Epithelial cell of esophagus (primary cell): Measurements from ENCODE around the gene SMARCD1.

ENCODE experiments used
- DNase-seq: peaks from one replicate; pipeline ENCODE4 v3.0.0; 2010; ENCODE audit warnings: low read depth
- H3K4me3 ChIP-seq: 2 replicates; pipeline ENCODE4 v1.5.1; 2011; ENCODE audit warnings: mild to moderate bottlenecking, low read length, control low read depth
- TF ChIP-seq, protein P1 (sequence below): IDR thresholded peaks from 2 replicates; pipeline ENCODE4 v1.5.1; 2011; ENCODE audit warnings: low read depth, mild to moderate bottlenecking, low read length, control low read depth, inconsistent platforms; ENCODE audit not compliant: insufficient read depth; ENCODE audit errors: missing control alignments

The SMARCD1 gene

DNA sequence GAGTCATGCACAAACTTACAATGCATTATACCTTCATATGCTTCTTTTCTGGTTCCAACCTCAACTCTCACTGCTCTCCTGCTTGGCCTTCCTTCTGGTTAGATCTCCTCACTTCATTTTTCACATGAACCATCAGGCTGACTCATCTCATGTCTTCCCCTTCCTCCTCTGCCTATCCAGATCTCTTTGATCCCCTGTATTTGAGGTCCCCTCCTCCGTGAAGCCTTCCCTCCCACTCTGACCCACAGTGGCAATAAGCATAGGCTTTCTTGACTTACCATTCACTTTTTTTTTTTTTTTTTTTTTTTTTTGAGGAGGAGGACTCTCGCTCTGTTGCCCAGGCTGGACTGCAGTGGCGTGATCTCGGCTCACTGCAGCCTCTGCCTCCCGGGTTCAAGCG is 42.4 kb upstream of the SMARCD1 start:
- no peak for DNase-seq
- H3K4me3 ChIP-seq = no peak overlapping the region
- TF ChIP-seq, protein P1, sequence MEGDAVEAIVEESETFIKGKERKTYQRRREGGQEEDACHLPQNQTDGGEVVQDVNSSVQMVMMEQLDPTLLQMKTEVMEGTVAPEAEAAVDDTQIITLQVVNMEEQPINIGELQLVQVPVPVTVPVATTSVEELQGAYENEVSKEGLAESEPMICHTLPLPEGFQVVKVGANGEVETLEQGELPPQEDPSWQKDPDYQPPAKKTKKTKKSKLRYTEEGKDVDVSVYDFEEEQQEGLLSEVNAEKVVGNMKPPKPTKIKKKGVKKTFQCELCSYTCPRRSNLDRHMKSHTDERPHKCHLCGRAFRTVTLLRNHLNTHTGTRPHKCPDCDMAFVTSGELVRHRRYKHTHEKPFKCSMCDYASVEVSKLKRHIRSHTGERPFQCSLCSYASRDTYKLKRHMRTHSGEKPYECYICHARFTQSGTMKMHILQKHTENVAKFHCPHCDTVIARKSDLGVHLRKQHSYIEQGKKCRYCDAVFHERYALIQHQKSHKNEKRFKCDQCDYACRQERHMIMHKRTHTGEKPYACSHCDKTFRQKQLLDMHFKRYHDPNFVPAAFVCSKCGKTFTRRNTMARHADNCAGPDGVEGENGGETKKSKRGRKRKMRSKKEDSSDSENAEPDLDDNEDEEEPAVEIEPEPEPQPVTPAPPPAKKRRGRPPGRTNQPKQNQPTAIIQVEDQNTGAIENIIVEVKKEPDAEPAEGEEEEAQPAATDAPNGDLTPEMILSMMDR = no peak

DNA sequence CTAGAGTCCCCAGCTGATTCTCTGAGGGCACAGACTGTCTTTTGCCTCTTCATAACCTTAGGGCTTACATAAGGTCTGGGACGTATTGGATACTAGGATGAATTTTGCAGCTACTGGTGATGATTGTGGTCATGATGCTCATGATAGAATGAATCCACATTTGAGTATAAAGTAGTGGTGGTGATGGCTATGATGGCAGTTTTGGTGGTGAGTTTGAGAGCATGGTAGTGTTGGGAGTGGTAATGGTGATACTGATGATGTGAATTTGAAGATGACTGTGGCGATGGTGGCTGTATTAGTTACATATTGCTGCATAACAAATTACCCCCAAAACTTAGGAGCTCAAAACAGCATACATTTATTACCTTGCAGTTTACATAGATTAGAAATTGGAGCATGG is 41.8 kb upstream of the SMARCD1 start:
- no peak overlapping the region for H3K4me3 ChIP-seq
- DNase-seq = no peak
- TF ChIP-seq, protein P1 = no peak

DNA sequence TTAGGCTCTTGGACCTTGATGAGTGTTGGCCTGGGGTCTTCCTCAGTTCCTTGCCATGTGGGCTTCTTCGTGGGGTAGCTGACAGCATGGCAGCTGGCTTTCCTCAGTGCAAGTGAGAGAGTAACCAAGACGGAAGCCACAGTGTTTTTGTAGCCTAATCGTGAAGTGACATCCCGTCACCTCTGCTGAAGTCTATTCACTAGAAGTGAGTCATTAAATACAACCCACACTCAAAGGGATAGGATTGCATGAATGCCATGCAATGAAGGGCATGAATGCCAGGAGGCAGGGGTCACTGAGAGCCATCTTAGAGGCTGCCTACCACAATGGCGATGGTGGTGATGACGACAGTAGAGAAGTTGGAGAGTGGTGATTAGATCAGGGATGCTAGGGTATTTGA is 41.3 kb upstream of the SMARCD1 start:
- DNase-seq = no peak

DNA sequence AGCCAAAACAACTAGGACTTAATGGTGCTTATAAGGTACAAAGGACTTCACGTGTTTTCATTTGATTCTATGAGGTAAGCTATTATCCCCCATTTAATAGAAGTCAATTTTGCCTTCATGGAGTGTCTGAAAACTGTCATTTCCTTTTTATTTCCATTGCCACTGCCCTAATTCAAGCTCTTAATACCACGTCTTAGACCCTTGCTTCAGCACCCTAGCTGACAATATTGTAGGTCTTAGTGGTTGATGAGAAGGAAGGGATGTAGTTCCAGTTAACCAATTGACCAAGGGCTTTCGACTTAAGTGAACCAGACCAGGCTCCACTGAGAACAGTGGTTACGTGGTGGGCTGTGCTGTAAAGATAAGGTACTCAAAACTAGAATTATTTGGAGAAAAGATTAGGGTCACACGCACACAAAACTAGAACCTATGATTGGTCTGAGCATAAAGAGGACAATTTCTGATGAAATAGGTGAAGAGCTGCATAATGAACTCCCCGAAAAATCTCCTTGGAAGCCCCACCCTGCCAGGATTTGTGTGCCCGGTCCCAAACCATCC is 37.4 kb upstream of the SMARCD1 start:
- TF ChIP-seq, protein P1 = no peak
- DNase-seq = no peak
- no peak overlapping the region for H3K4me3 ChIP-seq

More for the DNA sequence above, 41.3 kb upstream of the SMARCD1 start:
- TF ChIP-seq, protein P1 = no peak
- no peak overlapping the region for H3K4me3 ChIP-seq

DNA sequence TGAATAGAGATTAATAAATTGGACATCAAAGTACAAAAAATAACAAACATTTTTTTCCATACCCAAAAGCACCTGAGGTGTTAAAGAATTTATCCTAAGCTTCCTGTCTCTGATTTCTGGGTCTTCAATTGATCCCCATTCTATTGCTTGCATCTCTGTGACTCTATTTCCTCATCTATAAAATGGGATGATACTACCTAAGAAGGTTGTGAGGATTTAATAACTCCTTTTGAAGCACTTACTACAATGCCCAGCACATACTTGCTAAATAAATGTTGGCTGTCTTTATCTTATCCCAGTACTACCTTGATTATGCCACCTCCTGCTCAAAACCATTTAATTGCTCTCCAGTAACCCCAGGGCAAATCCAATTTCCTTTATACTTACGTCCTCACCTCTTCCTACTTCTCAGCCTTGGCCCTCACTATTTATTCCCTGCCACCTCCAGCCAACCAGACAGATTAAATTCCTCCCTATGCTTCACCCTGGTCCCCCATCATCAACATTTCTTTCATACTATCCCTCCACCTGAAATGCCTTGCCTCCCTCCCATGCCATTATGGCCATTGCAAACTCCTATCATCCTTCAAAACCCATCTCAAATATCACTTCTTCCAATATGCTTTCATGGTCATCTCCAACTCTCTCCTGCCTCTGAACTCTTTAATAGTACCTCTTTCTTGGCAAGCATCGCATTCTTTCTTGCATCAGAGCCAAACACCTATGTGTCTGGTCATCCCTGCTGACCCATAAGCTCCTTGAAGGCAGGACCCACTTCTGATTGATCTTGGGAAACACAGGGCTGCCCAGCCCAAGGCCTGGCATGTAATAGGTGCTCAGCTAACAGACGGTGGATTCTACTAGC is 35.7 kb upstream of the SMARCD1 start:
- H3K4me3 ChIP-seq = no peak overlapping the region
- TF ChIP-seq, protein P1 = no peak

DNA sequence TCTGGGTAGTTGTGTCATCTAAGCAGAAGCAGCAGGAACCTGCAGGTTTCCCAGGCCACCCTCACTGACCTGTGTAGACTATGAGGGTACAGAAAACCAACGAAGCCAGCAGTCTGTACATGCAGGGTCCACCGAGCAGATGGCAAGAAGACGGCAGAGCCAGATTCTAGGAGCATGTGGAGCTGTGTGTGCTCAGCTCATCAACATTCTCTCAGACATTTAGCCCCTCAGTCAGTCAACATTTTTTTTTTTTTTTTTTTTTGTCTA is 35.1 kb upstream of the SMARCD1 start:
- H3K4me3 ChIP-seq = no peak overlapping the region
- TF ChIP-seq, protein P1 = no peak
- no peak for DNase-seq

More for the DNA sequence above, 35.7 kb upstream of the SMARCD1 start:
- no peak for DNase-seq
